HepG2 (cell line): ENCODE data around the gene ERMAP. TPM values are rescaled to one million over a fixed set of nuclear protein-coding genes. Genes with fewer than 3 reads are reported as not detected.
A peak's percentile ranks its signal among the peaks of the same experiment; 100 is the strongest.

Source experiments
- ATF2 ChIP-seq: sonication (generic); formaldehyde crosslinking; IDR thresholded peaks from 2 replicates; pipeline ENCODE4 v1.4.0; 2020; ENCODE audit warnings: missing genetic modification reagents
- CC2D1A ChIP-seq: sonication (generic); formaldehyde crosslinking; IDR thresholded peaks from 2 replicates; pipeline ENCODE4 v1.8.1; 2023; ENCODE audit warnings: mild to moderate bottlenecking, missing genetic modification reagents
- NAIF1 ChIP-seq: sonication (generic); formaldehyde crosslinking; IDR thresholded peaks from 2 replicates; pipeline ENCODE4 v1.5.0; 2020; ENCODE audit warnings: mild to moderate bottlenecking, missing genetic modification reagents, borderline replicate concordance
- RERE ChIP-seq: IDR thresholded peaks from 2 replicates; pipeline ENCODE4 v1.6.1; 2016; ENCODE audit warnings: low read depth, missing genetic modification reagents, missing compliant biosample characterization
- RORA ChIP-seq: sonication (generic); formaldehyde crosslinking; IDR thresholded peaks from 2 replicates; pipeline ENCODE4 v1.5.0; 2020; ENCODE audit warnings: mild to moderate bottlenecking, missing genetic modification reagents, moderate library complexity
- SKI ChIP-seq: fragments of 450-650 bp; IDR thresholded peaks from one replicate; pipeline ENCODE4 v1.6.1; 2018; ENCODE audit warnings: mild to moderate bottlenecking; ENCODE audit not compliant: partially characterized antibody
- SMARCC2 ChIP-seq: fragments of 450-650 bp; IDR thresholded peaks from 2 replicates; pipeline ENCODE4 v1.6.1; 2017; ENCODE audit warnings: antibody characterized with exemption, mild to moderate bottlenecking
- ZNF124 ChIP-seq: sonication (generic); formaldehyde crosslinking; IDR thresholded peaks from 2 replicates; pipeline ENCODE4 v1.4.0; 2020; ENCODE audit warnings: missing genetic modification reagents
- ZNF207 ChIP-seq: fragments of 450-650 bp; IDR thresholded peaks from 2 replicates; pipeline ENCODE4 v1.6.1; 2016; ENCODE audit warnings: antibody characterized with exemption, borderline replicate concordance
- ZNF317 ChIP-seq: sonication (generic); formaldehyde crosslinking; IDR thresholded peaks from 2 replicates; pipeline ENCODE4 v1.5.0; 2020; ENCODE audit warnings: mild to moderate bottlenecking, missing genetic modification reagents
- ZNF513 ChIP-seq: sonication (generic); formaldehyde crosslinking; conservative IDR thresholded peaks from 2 replicates; pipeline ENCODE4 v1.5.0; 2020; ENCODE audit warnings: missing genetic modification reagents
- ZNF572 ChIP-seq: sonication (generic); formaldehyde crosslinking; IDR thresholded peaks from 2 replicates; pipeline ENCODE4 v1.5.1; 2020; ENCODE audit warnings: mild to moderate bottlenecking, missing genetic modification reagents
- ZNF75D ChIP-seq: sonication (generic); formaldehyde crosslinking; IDR thresholded peaks from 2 replicates; pipeline ENCODE4 v1.8.1; 2023; ENCODE audit warnings: missing genetic modification reagents, mild to moderate bottlenecking, borderline replicate concordance
- polyA plus RNA-seq, 8 experiments: library from polyadenylated mRNA; depleted of rRNA in 3 of 8; stranded (reverse) in 7 of 8; unstranded in 1 of 8; fragments of >200 nt; fragmentation: Illumina TruSeq in 4 of 8; extraction: Trizol in 4 of 8; gene quantifications; 2 replicates each; pipeline versions ENCODE4 v1.2.1 to v1.2.3, GENCODE V29; 2011 to 2016; ENCODE audit warnings: low read depth in 4 of 8, missing spikeins in 1 of 8, mixed read lengths in 1 of 8; ENCODE audit not compliant: insufficient read depth in 1 of 8
- total RNA-seq, 5 experiments: library from RNA; depleted of rRNA; stranded (reverse); fragments of >200 nt; fragmentation: Illumina TruSeq; extraction: Trizol; gene quantifications; 2 replicates each; pipeline ENCODE4 v1.2.3, GENCODE V29; 2016; ENCODE audit warnings: low read depth in 1 of 5
- TF ChIP-seq, protein P1 (sequence below): sonication (generic); formaldehyde crosslinking; IDR thresholded peaks from 2 replicates; pipeline ENCODE4 v1.4.0; 2020; ENCODE audit warnings: low read depth, missing genetic modification reagents
- TF ChIP-seq, protein P2 (sequence below), 2 experiments: fragments of 450-650 bp in 1 of 2; sonication (generic) in 1 of 2; formaldehyde crosslinking; IDR thresholded peaks; 2 replicates each; pipeline versions ENCODE4 v1.5.0 to v1.8.0; 2020 to 2022; ENCODE audit warnings: mild to moderate bottlenecking in 1 of 2, missing genetic modification reagents in 1 of 2

ERMAP gene
- total and polyA plus RNA-seq, 2 of the 13 experiments (the other 11 are each of a cell fraction or from before 2014, with no cell fraction given) = 2.2 to 4.4 TPM

DNA sequence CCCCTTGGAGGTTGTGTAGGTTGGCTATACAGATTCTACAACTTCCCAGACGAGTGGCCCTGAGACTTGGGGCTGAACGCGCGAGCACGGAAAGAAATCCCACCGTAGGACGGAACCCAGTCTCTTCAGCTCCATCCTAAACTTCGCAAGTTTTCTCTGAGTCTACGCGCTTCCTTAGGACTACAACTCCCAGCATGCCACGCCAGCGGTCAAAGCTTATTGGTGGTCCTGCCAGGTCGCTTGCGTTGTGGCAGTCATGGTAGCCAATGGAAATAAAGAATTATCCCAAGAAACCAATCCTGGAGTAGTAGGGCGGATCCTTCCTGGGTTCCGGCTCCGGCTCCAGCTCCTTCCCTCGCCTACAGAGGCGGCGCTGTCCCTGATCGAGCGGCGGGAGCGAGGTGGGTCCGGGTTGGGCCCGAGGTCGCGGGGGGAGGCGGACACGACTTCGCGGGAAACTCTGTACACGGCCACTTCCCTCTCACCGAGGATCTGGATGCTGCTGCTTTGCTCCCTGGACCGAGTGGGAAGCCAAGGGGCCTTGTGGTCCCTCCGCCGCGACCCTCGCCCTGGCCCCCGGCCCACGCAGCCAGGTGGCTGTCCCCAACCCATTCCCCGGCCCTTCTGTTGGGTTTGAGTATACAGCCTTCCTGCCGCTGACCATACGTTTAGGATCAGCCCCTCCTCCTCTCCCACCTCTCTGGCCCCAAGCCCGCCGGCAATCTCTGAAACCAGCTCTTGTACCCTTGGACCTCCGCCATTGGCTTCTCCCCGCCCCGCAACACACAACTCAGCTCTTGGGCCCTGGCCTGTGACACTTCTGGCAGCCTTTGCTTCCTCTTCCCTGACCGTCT, 29.6 kb downstream of the ERMAP start, which contains the start of gene ZNF691 (continued):
- TF ChIP-seq ZNF124 (CRISPR knock-in tag) = 0 out of 2 replicates have a peak, but pooled peaks have one; percentile 29
- TF ChIP-seq SKI = no peak
- TF ChIP-seq NAIF1 (CRISPR knock-in tag) = peak; percentile 21; the same call in 1 of the 2 replicates
- TF ChIP-seq ZNF317 (CRISPR knock-in tag) = 0 out of 2 replicates have a peak, but pooled peaks have one; percentile 50
- TF ChIP-seq, protein P1, sequence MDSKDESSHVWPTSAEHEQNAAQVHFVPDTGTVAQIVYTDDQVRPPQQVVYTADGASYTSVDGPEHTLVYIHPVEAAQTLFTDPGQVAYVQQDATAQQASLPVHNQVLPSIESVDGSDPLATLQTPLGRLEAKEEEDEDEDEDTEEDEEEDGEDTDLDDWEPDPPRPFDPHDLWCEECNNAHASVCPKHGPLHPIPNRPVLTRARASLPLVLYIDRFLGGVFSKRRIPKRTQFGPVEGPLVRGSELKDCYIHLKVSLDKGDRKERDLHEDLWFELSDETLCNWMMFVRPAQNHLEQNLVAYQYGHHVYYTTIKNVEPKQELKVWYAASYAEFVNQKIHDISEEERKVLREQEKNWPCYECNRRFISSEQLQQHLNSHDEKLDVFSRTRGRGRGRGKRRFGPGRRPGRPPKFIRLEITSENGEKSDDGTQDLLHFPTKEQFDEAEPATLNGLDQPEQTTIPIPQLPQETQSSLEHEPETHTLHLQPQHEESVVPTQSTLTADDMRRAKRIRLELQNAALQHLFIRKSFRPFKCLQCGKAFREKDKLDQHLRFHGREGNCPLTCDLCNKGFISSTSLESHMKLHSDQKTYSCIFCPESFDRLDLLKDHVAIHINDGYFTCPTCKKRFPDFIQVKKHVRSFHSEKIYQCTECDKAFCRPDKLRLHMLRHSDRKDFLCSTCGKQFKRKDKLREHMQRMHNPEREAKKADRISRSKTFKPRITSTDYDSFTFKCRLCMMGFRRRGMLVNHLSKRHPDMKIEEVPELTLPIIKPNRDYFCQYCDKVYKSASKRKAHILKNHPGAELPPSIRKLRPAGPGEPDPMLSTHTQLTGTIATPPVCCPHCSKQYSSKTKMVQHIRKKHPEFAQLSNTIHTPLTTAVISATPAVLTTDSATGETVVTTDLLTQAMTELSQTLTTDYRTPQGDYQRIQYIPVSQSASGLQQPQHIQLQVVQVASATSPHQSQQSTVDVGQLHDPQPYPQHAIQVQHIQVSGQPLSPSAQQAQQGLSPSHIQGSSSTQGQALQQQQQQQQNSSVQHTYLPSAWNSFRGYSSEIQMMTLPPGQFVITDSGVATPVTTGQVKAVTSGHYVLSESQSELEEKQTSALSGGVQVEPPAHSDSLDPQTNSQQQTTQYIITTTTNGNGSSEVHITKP (CRISPR knock-in tag) = no peak
- TF ChIP-seq CC2D1A = no peak
- TF ChIP-seq ZNF75D (CRISPR knock-in tag) = no peak
- TF ChIP-seq ZNF513 (CRISPR knock-in tag) = no peak
- peak; percentile 92 for TF ChIP-seq ZNF572 (CRISPR knock-in tag)
- TF ChIP-seq ZNF207 = no peak
- TF ChIP-seq RORA = no peak
- TF ChIP-seq, protein P2, sequence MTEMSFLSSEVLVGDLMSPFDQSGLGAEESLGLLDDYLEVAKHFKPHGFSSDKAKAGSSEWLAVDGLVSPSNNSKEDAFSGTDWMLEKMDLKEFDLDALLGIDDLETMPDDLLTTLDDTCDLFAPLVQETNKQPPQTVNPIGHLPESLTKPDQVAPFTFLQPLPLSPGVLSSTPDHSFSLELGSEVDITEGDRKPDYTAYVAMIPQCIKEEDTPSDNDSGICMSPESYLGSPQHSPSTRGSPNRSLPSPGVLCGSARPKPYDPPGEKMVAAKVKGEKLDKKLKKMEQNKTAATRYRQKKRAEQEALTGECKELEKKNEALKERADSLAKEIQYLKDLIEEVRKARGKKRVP (CRISPR knock-in tag; IDR thresholded peaks at IDR 0.05) = no peak
- TF ChIP-seq SMARCC2 = no peak
- no peak for TF ChIP-seq RERE (CRISPR knock-in tag)
- no peak for TF ChIP-seq ATF2 (CRISPR knock-in tag)
